ENCODE results near the gene CORIN. TPM values are rescaled to one million over a fixed set of nuclear protein-coding genes. Genes with fewer than 3 reads are reported as not detected.

Gene CORIN
- polyA plus RNA-seq, 6 donors from 2014 or later: 0.05 to 0.12 TPM; not detected in 4

DNA sequence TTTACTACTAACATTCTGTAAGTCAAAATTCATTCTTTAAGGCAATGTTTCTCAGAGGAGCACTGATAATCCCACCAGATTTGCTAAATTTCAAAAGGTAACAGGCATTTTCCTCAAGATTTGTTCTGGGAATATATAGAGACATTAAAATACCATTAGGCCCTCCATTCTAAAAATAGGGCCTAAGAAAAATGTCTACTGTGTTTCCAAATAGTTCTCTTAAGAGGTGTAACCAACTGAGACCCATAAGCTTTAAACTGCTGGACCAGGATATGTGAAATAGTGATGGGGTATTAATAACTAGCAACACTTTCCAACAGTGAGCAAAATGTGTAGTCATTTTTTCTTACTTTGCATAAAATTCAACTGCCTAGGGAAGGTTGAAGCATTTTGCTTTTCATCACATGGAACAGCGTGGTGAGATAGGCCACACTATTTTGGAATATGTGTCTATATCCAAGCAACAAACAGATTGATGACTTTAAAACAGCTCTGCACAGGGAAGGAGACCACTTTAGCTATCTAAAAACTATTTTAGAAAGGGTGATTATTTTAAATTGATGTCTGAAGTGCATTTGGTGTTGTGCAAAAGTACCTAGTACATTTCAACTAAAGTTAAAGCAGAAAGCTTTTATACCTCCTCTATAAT, 89.9 kb downstream of the CORIN start:
- H3K4me3 Mint-ChIP-seq: no peak overlapping the region
- H3K36me3 Mint-ChIP-seq: no peaks in the 10 kb centered on the region
- peaks cover 0 to 9% (median 9%) of the 10 kb centered on the region in 3 donors for H3K27me3 Mint-ChIP-seq
- no peak for DNase-seq
- H3K9me3 Mint-ChIP-seq: peaks cover 3 to 17% (median 12%) of the 10 kb centered on the region in 7 donors
- H3K27ac Mint-ChIP-seq: no peak overlapping the region
- no peak for ATAC-seq (ENCODE audit: low read depth in 2 of 2)
- no peaks in the 10 kb centered on the region for H3K4me1 Mint-ChIP-seq

DNA sequence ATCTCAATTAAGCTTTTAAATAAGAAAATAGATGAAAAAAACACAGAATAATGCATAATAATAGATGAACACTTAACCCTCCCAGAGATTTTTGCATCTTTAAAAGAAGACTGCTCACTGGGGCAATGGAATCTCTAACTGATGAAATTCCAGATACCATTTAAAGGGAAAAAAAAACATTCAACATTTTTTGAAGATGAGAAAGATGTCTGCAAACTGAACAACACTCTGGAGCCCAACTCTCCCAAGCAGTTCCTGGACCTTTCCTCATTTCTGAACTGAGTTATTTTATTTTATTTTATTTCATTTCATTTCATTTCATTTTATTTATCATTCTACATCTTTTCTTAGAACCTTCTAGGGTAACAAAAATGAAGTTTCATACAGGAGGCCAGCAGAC, 90.7 kb downstream of the CORIN start:
- H3K36me3 Mint-ChIP-seq: no peaks in the 10 kb centered on the region
- peaks cover 2 to 13% (median 6%) of the 10 kb centered on the region in 7 donors for H3K9me3 Mint-ChIP-seq
- ATAC-seq (ENCODE audit: low read depth in 2 of 2) (no peak), DNase-seq (no peak)
- peaks cover 0 to 8% (median 6%) of the 10 kb centered on the region in 3 donors for H3K27me3 Mint-ChIP-seq
- no peak overlapping the region for H3K27ac Mint-ChIP-seq
- no peak overlapping the region for H3K4me3 Mint-ChIP-seq
- H3K4me1 Mint-ChIP-seq: no peaks in the 10 kb centered on the region

DNA sequence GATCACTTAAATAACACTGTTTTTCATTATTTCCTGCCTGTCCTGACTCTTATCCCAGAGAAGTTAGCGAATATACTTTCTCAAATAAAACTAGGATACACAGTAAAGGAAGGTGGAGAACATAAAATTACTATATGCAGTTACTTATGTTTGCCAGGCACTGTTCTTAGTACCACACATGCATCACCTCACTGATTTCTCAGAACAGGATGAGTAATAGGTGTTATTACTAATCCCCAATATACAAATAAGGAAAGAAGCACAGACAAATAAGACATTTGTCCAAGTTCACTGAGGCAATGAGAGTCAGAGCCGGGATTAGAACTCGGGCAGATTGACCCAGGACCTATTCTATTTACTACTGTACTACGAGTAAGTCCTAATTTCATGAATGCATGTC, 91.7 kb downstream of the CORIN start:
- no peaks in the 10 kb centered on the region for H3K4me1 Mint-ChIP-seq
- peaks cover 0 to 11% (median 4%) of the 10 kb centered on the region in 7 donors for H3K9me3 Mint-ChIP-seq
- H3K27ac Mint-ChIP-seq: no peak overlapping the region
- no peak overlapping the region for H3K4me3 Mint-ChIP-seq
- ATAC-seq (ENCODE audit: low read depth in 2 of 2): no peak
- no peaks in the 10 kb centered on the region for H3K36me3 Mint-ChIP-seq
- DNase-seq: no peak
- H3K27me3 Mint-ChIP-seq: peaks cover 0 to 6% (median 0%) of the 10 kb centered on the region in 3 donors

DNA sequence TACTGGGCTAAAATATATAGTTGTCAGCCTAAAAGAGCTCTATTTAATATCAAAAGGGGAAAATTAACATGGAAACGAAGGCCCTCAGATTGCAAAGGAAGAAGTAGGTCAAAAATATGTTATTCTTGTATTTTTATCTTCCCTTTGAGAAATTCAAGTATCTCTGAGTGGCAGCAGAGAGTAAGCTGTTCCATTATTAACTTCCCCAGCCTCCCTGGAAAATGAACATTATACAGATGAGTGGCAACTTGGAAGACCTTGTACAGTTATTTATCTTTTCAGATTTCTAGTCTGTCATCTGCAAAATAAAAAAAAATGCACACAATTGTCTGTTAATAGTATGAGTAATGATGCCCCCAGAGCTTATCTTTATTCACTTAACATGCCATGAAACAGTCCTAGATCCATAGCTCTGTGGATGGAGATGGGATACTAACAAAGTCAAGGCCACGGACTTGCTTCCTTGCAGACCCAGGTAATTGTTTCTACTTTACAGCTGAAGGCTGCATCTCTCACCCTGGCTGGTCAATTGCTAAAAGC, 93.0 kb downstream of the CORIN start:
- no peak overlapping the region for H3K4me3 Mint-ChIP-seq
- no peak for DNase-seq
- H3K36me3 Mint-ChIP-seq: peaks cover 0 to 1% of the 10 kb centered on the region in 2 donors
- H3K27ac Mint-ChIP-seq: no peak overlapping the region
- H3K4me1 Mint-ChIP-seq: no peaks in the 10 kb centered on the region
- H3K27me3 Mint-ChIP-seq: no peaks in the 10 kb centered on the region
- H3K9me3 Mint-ChIP-seq: peaks cover 0 to 23% (median 8%) of the 10 kb centered on the region in 7 donors
- no peak for ATAC-seq (ENCODE audit: low read depth in 2 of 2)

DNA sequence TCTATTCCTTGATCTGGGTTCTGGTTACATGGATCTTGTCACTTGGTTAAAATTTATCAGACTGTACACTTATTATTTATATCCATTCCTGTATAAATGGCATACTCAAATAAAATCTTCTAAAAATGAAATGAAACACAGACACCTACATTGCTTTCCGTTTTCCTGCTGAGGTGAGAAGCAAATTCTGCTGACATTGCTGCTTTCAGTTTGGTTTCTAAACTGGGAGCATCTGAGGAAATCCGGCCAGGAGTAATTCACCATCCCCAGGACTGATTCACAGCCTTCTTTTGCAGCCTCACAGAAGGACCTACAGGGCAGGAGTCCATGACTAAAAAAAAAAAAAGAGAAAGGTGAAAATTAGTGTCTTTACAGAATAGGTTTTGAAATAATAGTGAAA, 93.6 kb downstream of the CORIN start:
- peaks cover 0 to 5% of the 10 kb centered on the region in 2 donors for H3K36me3 Mint-ChIP-seq
- H3K4me1 Mint-ChIP-seq: no peaks in the 10 kb centered on the region
- peaks cover 0 to 29% (median 12%) of the 10 kb centered on the region in 7 donors for H3K9me3 Mint-ChIP-seq
- DNase-seq (no peak), ATAC-seq (ENCODE audit: low read depth in 2 of 2) (no peak)
- no peaks in the 10 kb centered on the region for H3K27me3 Mint-ChIP-seq
- H3K4me3 Mint-ChIP-seq: no peak overlapping the region
- no peak overlapping the region for H3K27ac Mint-ChIP-seq

DNA sequence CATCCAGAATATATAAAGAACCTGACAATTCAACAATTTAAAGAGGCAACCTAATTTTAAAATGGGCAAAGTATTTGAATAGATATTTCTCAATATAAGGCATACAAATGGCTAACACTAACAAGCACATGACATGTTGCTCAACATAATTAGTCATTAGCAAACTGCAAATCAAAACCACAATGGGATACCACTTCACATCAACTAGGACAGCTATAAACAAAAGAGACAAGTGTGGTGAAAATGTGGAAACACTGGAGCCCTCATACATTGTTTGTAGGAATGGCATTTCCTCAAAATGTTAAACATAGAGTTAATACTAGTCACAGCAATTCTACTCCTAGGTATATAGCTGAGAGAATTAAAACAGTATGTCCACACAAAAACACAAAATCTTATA, 96.7 kb downstream of the CORIN start:
- H3K27ac Mint-ChIP-seq: no peak overlapping the region
- peaks cover 0 to 5% (median 4%) of the 10 kb centered on the region in 3 donors for H3K27me3 Mint-ChIP-seq
- H3K4me1 Mint-ChIP-seq: no peaks in the 10 kb centered on the region
- ATAC-seq (ENCODE audit: low read depth in 2 of 2) (no peak), DNase-seq (no peak)
- no peak overlapping the region for H3K4me3 Mint-ChIP-seq
- H3K9me3 Mint-ChIP-seq: peaks cover 3 to 42% (median 16%) of the 10 kb centered on the region in 7 donors
- H3K36me3 Mint-ChIP-seq: peaks cover 0 to 5% of the 10 kb centered on the region in 2 donors

DNA sequence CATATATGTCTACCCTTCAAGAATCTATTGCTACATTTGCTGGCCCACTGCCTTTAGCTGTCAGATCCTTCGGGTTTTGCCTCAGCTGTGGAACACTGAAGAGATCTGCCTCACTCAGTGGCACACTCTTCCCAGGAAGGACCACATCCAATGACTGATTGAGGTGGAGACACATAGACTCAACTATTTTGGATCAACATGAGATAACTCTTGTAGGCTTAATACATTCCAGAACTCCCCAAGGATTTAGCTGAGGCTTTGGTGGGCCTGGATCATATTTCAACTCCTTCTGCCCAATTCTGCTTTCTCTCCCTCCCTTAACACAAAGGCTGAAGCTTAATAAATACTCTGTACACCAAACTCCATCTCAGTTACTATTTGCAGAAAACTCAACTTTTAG, 100.5 kb downstream of the CORIN start:
- H3K9me3 Mint-ChIP-seq: peaks cover 3 to 32% (median 12%) of the 10 kb centered on the region in 7 donors
- H3K27me3 Mint-ChIP-seq: peaks cover 8 to 16% (median 11%) of the 10 kb centered on the region in 3 donors
- no peak for DNase-seq
- no peak for ATAC-seq (ENCODE audit: low read depth in 2 of 2)
- H3K4me3 Mint-ChIP-seq: no peak overlapping the region
- peaks cover 0 to 5% of the 10 kb centered on the region in 2 donors for H3K36me3 Mint-ChIP-seq
- H3K4me1 Mint-ChIP-seq: no peaks in the 10 kb centered on the region
- no peak overlapping the region for H3K27ac Mint-ChIP-seq

DNA sequence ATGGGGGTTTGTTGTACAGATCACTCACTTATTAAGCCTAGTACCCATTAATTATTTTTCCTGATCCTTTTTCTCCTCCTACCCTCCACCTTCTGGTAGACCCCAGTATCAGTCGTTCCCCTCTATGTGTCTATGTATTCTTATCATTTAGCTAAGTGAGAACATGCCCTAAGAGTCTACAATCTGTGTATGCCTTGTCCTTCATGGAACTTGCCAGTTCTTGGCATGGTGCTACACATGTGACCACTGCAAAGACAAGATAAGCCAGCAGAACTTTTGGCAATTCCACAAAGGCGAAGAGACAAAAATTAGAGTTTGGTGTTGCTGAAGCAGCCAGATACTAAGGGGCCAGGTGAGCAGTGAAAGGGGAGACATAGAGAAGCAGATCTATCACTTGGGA, 101.3 kb downstream of the CORIN start:
- peaks cover 8 to 24% (median 11%) of the 10 kb centered on the region in 3 donors for H3K27me3 Mint-ChIP-seq
- peaks cover 0 to 5% of the 10 kb centered on the region in 2 donors for H3K36me3 Mint-ChIP-seq
- ATAC-seq (ENCODE audit: low read depth in 2 of 2) (no peak), DNase-seq (no peak)
- peaks cover 3 to 32% (median 12%) of the 10 kb centered on the region in 7 donors for H3K9me3 Mint-ChIP-seq
- H3K4me3 Mint-ChIP-seq: no peak overlapping the region
- H3K4me1 Mint-ChIP-seq: no peaks in the 10 kb centered on the region
- H3K27ac Mint-ChIP-seq: no peak overlapping the region

DNA sequence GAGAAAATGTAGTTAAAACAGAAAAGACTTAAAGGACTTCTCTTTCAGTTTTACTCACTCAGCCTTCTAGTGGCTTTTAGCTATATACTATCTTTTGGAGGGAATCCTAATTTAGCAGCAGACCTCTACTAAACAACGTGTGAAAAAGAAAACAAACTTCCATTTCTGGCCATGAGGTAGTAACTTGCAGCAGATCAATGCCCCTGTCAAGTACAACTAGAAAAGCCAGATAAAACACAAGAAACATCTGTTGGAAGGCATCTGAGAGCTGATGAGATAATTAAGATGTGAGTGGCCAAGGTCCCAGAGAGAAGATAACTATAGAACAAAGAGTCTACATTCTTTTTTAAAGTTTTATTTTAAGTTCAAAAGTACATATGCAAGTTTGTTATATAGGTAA, 101.7 kb downstream of the CORIN start:
- Mint-ChIP-seq H3K4me1 (no peaks in the 10 kb centered on the region), H3K4me3 (no peak overlapping the region), H3K27me3 (peaks cover 10 to 28% (median 11%) of the 10 kb centered on the region in 3 donors), H3K9me3 (peaks cover 3 to 32% (median 12%) of the 10 kb centered on the region in 7 donors), H3K36me3 (peaks cover 2 to 5% of the 10 kb centered on the region in 2 donors), H3K27ac (no peak overlapping the region)
- DNase-seq: no peak
- no peak for ATAC-seq (ENCODE audit: low read depth in 2 of 2)

DNA sequence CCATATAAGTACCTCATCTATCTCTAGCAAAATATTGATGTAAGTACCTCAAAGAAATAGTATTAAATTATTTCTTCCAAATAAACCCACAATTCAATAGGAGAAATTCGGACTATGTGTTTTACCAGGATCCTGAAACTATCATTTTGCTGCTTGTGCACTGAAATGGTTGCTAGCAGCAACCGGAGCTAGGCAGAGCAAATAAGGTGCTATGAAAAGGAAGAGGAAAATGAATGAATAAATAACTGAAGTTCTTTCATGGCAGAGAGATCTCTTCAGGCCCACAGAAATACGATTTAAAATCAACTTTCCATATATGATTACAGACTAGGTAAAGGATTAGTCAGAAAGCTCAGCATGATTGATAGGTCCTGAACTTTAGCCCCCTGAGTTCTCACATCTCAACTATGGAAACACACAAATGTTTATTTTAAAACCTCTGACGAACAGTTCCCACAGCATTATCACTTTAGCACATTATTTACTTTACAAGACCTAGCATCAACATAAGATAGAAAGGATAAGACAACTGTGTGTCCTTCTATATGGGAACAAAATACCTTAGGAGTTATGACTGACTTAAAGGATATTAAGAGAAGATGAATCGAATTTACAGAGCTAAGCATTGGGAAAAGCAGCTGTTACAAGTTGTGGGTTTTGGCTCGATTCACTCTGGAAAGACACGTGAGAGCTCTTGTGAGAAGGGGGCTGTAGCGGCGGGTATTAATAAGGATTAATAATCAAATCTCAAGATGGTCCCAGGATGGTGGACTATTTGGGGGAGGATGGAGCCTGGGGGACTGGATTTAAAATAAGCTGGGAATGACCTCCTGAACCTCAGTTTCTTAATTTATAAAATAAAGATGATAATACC, 104.3 kb downstream of the CORIN start:
- Mint-ChIP-seq H3K4me3 (no peak overlapping the region), H3K27me3 (peaks cover 10 to 45% (median 17%) of the 10 kb centered on the region in 3 donors), H3K27ac (no peak overlapping the region), H3K36me3 (peaks cover 0 to 10% of the 10 kb centered on the region in 2 donors), H3K9me3 (peaks cover 0 to 13% (median 4%) of the 10 kb centered on the region in 7 donors), H3K4me1 (no peaks in the 10 kb centered on the region)
- ATAC-seq (ENCODE audit: low read depth in 2 of 2) (no peak), DNase-seq (no peak)

DNA sequence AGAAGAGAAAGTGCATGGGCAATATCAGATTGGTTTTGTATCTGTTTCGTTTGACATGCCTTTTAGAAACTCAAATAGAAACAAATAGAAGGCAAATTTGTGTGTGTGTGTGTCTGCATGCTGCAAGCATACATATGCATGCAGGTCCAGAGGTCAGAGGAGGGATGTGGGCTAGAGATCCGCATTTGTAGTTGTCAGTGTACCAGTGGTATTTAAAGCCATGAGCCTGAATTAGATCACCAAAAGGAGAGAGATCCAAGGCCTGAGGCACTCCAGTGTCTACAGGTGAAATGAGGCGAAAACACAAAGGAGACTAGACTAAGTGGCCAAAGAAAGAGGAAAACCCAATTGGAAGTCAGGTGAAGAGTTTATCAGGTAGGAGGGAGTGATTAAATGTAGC, 106.7 kb downstream of the CORIN start:
- DNase-seq (no peak), ATAC-seq (ENCODE audit: low read depth in 2 of 2) (no peak)
- Mint-ChIP-seq H3K27me3 (peaks cover 6 to 45% (median 13%) of the 10 kb centered on the region in 3 donors), H3K36me3 (peaks cover 0 to 10% of the 10 kb centered on the region in 2 donors), H3K27ac (no peak overlapping the region), H3K9me3 (peaks cover 0 to 8% (median 0%) of the 10 kb centered on the region in 7 donors), H3K4me1 (no peaks in the 10 kb centered on the region), H3K4me3 (no peak overlapping the region)

DNA sequence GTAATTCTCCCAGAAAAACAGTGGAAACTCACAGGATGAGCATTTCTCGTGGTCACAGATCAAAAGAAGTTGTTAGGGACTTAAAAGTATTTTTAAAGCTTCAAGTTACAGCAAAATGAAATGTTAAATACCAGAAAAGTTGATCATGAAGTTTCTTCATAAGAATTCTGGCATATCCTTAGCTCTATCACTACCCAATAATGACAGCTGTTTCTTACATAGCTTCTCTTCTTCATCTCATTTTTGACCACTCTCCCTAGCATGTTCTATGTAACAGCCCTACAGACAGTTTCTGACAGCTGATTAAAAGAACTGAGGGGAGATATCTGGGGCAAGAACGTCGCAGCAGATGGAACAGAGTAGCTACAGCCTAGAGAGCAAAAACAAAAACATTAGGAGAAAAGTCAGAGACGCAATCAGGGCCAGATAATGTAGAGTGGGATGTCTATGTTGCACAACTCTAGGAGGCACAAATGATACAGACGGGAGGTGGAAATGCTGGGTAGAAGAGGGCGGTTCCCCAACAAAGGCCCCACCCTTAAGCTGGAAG, 108.7 kb downstream of the CORIN start:
- H3K4me1 Mint-ChIP-seq: no peaks in the 10 kb centered on the region
- H3K36me3 Mint-ChIP-seq: peaks cover 0 to 10% of the 10 kb centered on the region in 2 donors
- ATAC-seq (ENCODE audit: low read depth in 2 of 2): no peak
- no peak overlapping the region for H3K27ac Mint-ChIP-seq
- no peak for DNase-seq
- peaks cover 0 to 8% (median 0%) of the 10 kb centered on the region in 7 donors for H3K9me3 Mint-ChIP-seq
- H3K4me3 Mint-ChIP-seq: no peak overlapping the region
- H3K27me3 Mint-ChIP-seq: peaks cover 16 to 53% (median 17%) of the 10 kb centered on the region in 3 donors

DNA sequence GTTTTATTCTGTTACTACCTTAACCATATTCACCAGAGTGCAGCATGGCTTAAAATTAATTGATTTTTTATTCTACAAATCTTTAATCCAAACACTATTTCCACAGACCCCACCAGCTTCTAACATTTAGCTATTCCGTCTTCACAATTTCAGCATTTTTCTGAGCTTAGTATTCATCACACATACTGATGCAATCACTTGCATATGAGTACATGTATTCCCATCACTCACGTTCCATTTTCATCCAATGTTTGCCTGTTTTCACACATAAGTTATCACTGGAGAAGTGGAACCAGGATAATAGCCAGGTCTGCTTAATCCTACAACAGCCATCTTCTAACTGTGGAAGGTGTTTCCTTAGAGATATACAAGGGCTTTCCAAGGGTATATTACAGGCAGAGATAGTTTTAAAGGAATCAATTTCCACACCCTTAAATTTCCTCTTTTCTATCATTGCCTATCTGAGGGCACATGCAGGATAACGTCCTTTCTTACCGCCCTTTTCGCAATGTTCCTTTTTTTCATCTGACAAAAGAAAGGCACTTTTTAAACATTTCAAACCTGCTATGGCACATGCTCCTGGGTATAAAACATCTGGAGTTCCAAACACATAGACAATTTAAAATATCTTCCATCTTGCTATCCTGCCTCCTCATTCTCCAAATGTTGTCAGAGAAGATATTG, 115.8 kb downstream of the CORIN start:
- no peaks in the 10 kb centered on the region for H3K4me1 Mint-ChIP-seq
- peaks cover 0 to 3% (median 0%) of the 10 kb centered on the region in 7 donors for H3K9me3 Mint-ChIP-seq
- ATAC-seq (ENCODE audit: low read depth in 2 of 2) (no peak), DNase-seq (no peak)
- H3K27ac Mint-ChIP-seq: no peak overlapping the region
- H3K27me3 Mint-ChIP-seq: peaks cover 36 to 49% (median 47%) of the 10 kb centered on the region in 3 donors
- H3K4me3 Mint-ChIP-seq: no peak overlapping the region
- no peaks in the 10 kb centered on the region for H3K36me3 Mint-ChIP-seq
